Activated T-helper 1 cell treated with anti-CD3 and anti-CD28 coated beads, Interleukin-12 subunit alpha, Interleukin-12 subunit beta, Interleukin-2, Interleukin-4 antibody, amounts not matched to agents 30 ng/mL and 10 ng/mL and 1 ng/mL, durations not matched to agents 14 hours and 24 hours and 36 hours (primary cell): ENCODE measurements around the gene NSFL1C. TPM values are rescaled to one million over a fixed set of nuclear protein-coding genes. Genes with fewer than 3 reads are reported as not detected.

Experiments
- DNase-seq: peaks from one replicate; pipeline ENCODE4 v3.0.0; 2021; ENCODE audit warnings: low spot score
- H3K27ac Mint-ChIP-seq: one replicate; pipeline ENCODE4 v1.8.0; 2021; ENCODE audit warnings: mild to moderate bottlenecking, mixed read lengths
- H3K27me3 Mint-ChIP-seq: one replicate; pipeline ENCODE4 v1.8.0; 2022; ENCODE audit warnings: mild to moderate bottlenecking, moderate library complexity, mixed read lengths; ENCODE audit not compliant: insufficient read depth
- H3K36me3 Mint-ChIP-seq: one replicate; pipeline ENCODE4 v1.8.0; 2021; ENCODE audit warnings: low read depth, mixed read lengths
- H3K4me1 Mint-ChIP-seq: one replicate; pipeline ENCODE4 v1.8.0; 2021; ENCODE audit warnings: low read depth, mixed read lengths
- H3K4me3 Mint-ChIP-seq: one replicate; pipeline ENCODE4 v1.8.0; 2021; ENCODE audit warnings: mild to moderate bottlenecking, moderate library complexity, mixed read lengths
- H3K9me3 Mint-ChIP-seq: one replicate; pipeline ENCODE4 v1.8.0; 2021; ENCODE audit warnings: mixed read lengths
- intact Hi-C: fragments of 100-400 bp; cut with micrococcal nuclease; formaldehyde crosslinking; loops from one replicate; pipeline ENCODE4 v1.15.1; 2024
- total RNA-seq: library from RNA; stranded (reverse); gene quantifications from 2 replicates; pipeline ENCODE4 v1.2.3, GENCODE V29; 2022

The NSFL1C gene
- total RNA-seq, 1 donor from 2014 or later, result 111 TPM

- Mint-ChIP-seq H3K27ac (no peak overlapping the region), H3K36me3 (no peaks in the 10 kb centered on the region), H3K4me3 (no peak overlapping the region), H3K27me3 (no peaks in the 10 kb centered on the region), H3K9me3 (no peaks in the 10 kb centered on the region), H3K4me1 (no peaks in the 10 kb centered on the region)
- no peak for DNase-seq
- intact Hi-C loops, result no loop called here
Observed at GRCh38 chr20:1474817-1475603, 8.4 kb upstream of the NSFL1C start.

- Mint-ChIP-seq H3K27me3 (no peaks in the 10 kb centered on the region), H3K4me3 (no peak overlapping the region), H3K9me3 (no peaks in the 10 kb centered on the region), H3K27ac (no peak overlapping the region), H3K4me1 (no peaks in the 10 kb centered on the region), H3K36me3 (no peaks in the 10 kb centered on the region)
- intact Hi-C loops, result no loop called here
- DNase-seq, result no peak
Observed at GRCh38 chr20:1474325-1474724, 7.7 kb upstream of the NSFL1C start.

- DNase-seq, result no peak
- Mint-ChIP-seq H3K36me3 (no peaks in the 10 kb centered on the region), H3K4me3 (no peak overlapping the region)
Observed at GRCh38 chr20:1473246-1474220, 6.9 kb upstream of the NSFL1C start.

GRCh38 chr20:1472556-1473245, 6.1 kb upstream of the NSFL1C start:
- H3K27ac Mint-ChIP-seq, result no peak overlapping the region
- H3K9me3 Mint-ChIP-seq, result no peaks in the 10 kb centered on the region
- H3K4me1 Mint-ChIP-seq, result peaks cover 6% of the 10 kb centered on the region
- H3K36me3 Mint-ChIP-seq, result no peaks in the 10 kb centered on the region
- intact Hi-C loops, result no loop called here
- no peak overlapping the region for H3K4me3 Mint-ChIP-seq
- peaks cover 12% of the 10 kb centered on the region for H3K27me3 Mint-ChIP-seq
- no peak for DNase-seq

More at GRCh38 chr20:1473246-1474220, 6.9 kb upstream of the NSFL1C start:
- H3K27me3 Mint-ChIP-seq, result peaks cover 7% of the 10 kb centered on the region
- H3K9me3 Mint-ChIP-seq, result no peaks in the 10 kb centered on the region
- intact Hi-C loops, result no loop called here
- no peak overlapping the region for H3K27ac Mint-ChIP-seq
- H3K4me1 Mint-ChIP-seq, result no peaks in the 10 kb centered on the region

GRCh38 chr20:1471242-1471641, 4.6 kb upstream of the NSFL1C start:
- no peaks in the 10 kb centered on the region for H3K36me3 Mint-ChIP-seq

GRCh38 chr20:1469925-1470571, 3.4 kb upstream of the NSFL1C start:
- DNase-seq, result no peak
- H3K27ac Mint-ChIP-seq, result no peak overlapping the region
- no peak overlapping the region for H3K4me3 Mint-ChIP-seq
- peaks cover 5% of the 10 kb centered on the region for H3K36me3 Mint-ChIP-seq
- no peaks in the 10 kb centered on the region for H3K9me3 Mint-ChIP-seq
- H3K27me3 Mint-ChIP-seq, result peaks cover 12% of the 10 kb centered on the region
- peaks cover 23% of the 10 kb centered on the region for H3K4me1 Mint-ChIP-seq
- intact Hi-C loops, result loop anchor here (5.0 kb wide), 1 partner anchor 243 kb away; the partner anchor contains the start of gene RAD21L1

More at GRCh38 chr20:1471242-1471641, 4.6 kb upstream of the NSFL1C start:
- H3K4me1 Mint-ChIP-seq, result peaks cover 13% of the 10 kb centered on the region
- DNase-seq, result no peak
- H3K4me3 Mint-ChIP-seq, result no peak overlapping the region
- intact Hi-C loops, result no loop called here
- no peaks in the 10 kb centered on the region for H3K9me3 Mint-ChIP-seq
- H3K27ac Mint-ChIP-seq, result no peak overlapping the region
- H3K27me3 Mint-ChIP-seq, result peaks cover 12% of the 10 kb centered on the region

- intact Hi-C loops, result loop anchor here (5.0 kb wide), 1 partner anchor 242 kb away; the partner anchor contains the start of gene RAD21L1
- Mint-ChIP-seq H3K27ac (no peak overlapping the region), H3K9me3 (no peaks in the 10 kb centered on the region), H3K27me3 (peaks cover 12% of the 10 kb centered on the region), H3K4me3 (no peak overlapping the region), H3K36me3 (peaks cover 9% of the 10 kb centered on the region), H3K4me1 (peaks cover 29% of the 10 kb centered on the region)
- DNase-seq, result no peak
Observed at GRCh38 chr20:1469306-1469905, 2.8 kb upstream of the NSFL1C start.

- Mint-ChIP-seq H3K9me3 (no peaks in the 10 kb centered on the region), H3K36me3 (peaks cover 14% of the 10 kb centered on the region), H3K27ac (no peak overlapping the region), H3K4me1 (peaks cover 42% of the 10 kb centered on the region), H3K4me3 (peak overlapping the region; percentile 48), H3K27me3 (peaks cover 12% of the 10 kb centered on the region)
- intact Hi-C loops, result loop anchor here (5.0 kb wide), 1 partner anchor 241 kb away; the partner anchor contains the start of gene RAD21L1
- no peak for DNase-seq
Observed at GRCh38 chr20:1468117-1468624, 1.5 kb upstream of the NSFL1C start.

GRCh38 chr20:1467355-1468116, 887 bp upstream of the NSFL1C start:
- Mint-ChIP-seq H3K27me3 (peaks cover 12% of the 10 kb centered on the region), H3K27ac (peak overlapping the region; percentile 66), H3K36me3 (peaks cover 17% of the 10 kb centered on the region), H3K9me3 (no peaks in the 10 kb centered on the region), H3K4me1 (peaks cover 45% of the 10 kb centered on the region), H3K4me3 (peak overlapping the region; percentile 90)
- DNase-seq, result no peak
- intact Hi-C loops, result loop anchor here (1.0 to 5.0 kb wide), 9 partner anchors 32 to 1003 kb away; partner anchors contain the start of genes PSMF1, RAD21L1, SNRPB and STK35

GRCh38 chr20:1467082-1467354, 369 bp upstream of the NSFL1C start:
- Mint-ChIP-seq H3K4me1 (peaks cover 45% of the 10 kb centered on the region), H3K9me3 (no peaks in the 10 kb centered on the region), H3K27ac (peak overlapping the region; percentile 66), H3K36me3 (peaks cover 17% of the 10 kb centered on the region), H3K4me3 (peak overlapping the region; percentile 90), H3K27me3 (peaks cover 12% of the 10 kb centered on the region)
- intact Hi-C loops, result loop anchor here (1.0 to 5.0 kb wide), 9 partner anchors 32 to 1004 kb away; partner anchors contain the start of genes PSMF1, RAD21L1, SNRPB and STK35
- DNase-seq, result no peak
